ENCODE results near the gene B3GALT5. TPM values are rescaled to one million over a fixed set of nuclear protein-coding genes. Genes with fewer than 3 reads are reported as not detected.

Gene B3GALT5
- polyA plus RNA-seq, 1 donor (not counting 4 experiments of a cell fraction or from before 2014, with no cell fraction given), result not detected

DNA sequence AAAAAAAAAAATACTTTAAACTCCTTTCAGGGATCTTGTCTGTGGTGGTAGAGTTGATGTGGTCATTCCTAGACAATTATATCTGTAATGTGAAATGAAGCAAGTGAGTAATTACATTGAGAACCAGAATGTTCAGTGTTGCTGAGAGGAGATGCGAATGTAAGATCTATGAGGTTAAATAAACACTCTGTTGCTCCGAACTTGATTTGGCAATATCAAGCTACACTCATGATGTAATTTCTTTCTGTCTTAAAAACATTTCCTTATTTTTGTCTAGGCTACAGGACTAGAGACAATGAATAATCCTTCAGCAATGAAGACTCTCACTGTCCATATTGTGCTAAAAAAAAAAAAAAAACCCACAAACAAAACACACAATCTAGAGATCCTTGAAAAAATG lies 69.1 kb downstream of the B3GALT5 start:
- dilution Hi-C loops (cut with MboI; ENCODE audit: extremely low pct_ligation_motif_present, low sequenced_read_pairs), result no loop called here
- DNase-seq (ENCODE audit: low read depth, low spot score), result no peak
- Histone ChIP-seq H3K4me3 (ENCODE audit: control insufficient read depth in 2 of 3, extremely low read depth in 1 of 3, insufficient read depth in 2 of 3, low read depth in 1 of 3, low read length in 3 of 3) (no peak overlapping the region), H3K4me2 (ENCODE audit: control insufficient read depth, extremely low read depth, insufficient read depth, low read depth, low read length) (no peak overlapping the region), H3K27me3 (ENCODE audit: control insufficient read depth, extremely low read depth, insufficient read depth, low read length) (no peaks in the 10 kb centered on the region), H4K20me1 (ENCODE audit: control insufficient read depth, extremely low read depth, insufficient read depth, low read length) (no peaks in the 10 kb centered on the region), H3K27ac (ENCODE audit: control insufficient read depth, insufficient read depth, low read length) (no peak overlapping the region), H3K4me1 (ENCODE audit: control insufficient read depth, extremely low read depth, insufficient read depth, low read length) (no peaks in the 10 kb centered on the region), H3K9ac (ENCODE audit: control insufficient read depth, extremely low read depth, insufficient read depth, low read length) (no peak overlapping the region), H3K9me3 (ENCODE audit: control insufficient read depth, low read depth, low read length) (no peaks in the 10 kb centered on the region), H3K36me3 (ENCODE audit: control insufficient read depth in 2 of 2, extremely low read depth in 1 of 2, insufficient read depth in 2 of 2, low read length in 2 of 2) (no peaks in the 10 kb centered on the region), H3K9me1 (ENCODE audit: control insufficient read depth, extremely low read depth, insufficient read depth, low read length) (no peaks in the 10 kb centered on the region), H3K79me2 (ENCODE audit: control insufficient read depth, insufficient read depth, low read length) (no peaks in the 10 kb centered on the region), H2AFZ (ENCODE audit: control insufficient read depth, low read length) (no peak overlapping the region)
- FAIRE-seq, result no peak
- TF ChIP-seq, protein P1, sequence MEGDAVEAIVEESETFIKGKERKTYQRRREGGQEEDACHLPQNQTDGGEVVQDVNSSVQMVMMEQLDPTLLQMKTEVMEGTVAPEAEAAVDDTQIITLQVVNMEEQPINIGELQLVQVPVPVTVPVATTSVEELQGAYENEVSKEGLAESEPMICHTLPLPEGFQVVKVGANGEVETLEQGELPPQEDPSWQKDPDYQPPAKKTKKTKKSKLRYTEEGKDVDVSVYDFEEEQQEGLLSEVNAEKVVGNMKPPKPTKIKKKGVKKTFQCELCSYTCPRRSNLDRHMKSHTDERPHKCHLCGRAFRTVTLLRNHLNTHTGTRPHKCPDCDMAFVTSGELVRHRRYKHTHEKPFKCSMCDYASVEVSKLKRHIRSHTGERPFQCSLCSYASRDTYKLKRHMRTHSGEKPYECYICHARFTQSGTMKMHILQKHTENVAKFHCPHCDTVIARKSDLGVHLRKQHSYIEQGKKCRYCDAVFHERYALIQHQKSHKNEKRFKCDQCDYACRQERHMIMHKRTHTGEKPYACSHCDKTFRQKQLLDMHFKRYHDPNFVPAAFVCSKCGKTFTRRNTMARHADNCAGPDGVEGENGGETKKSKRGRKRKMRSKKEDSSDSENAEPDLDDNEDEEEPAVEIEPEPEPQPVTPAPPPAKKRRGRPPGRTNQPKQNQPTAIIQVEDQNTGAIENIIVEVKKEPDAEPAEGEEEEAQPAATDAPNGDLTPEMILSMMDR (optimal IDR thresholded peaks at IDR 0.05 in 1 of 3, IDR thresholded peaks at IDR 0.05 in 1 of 3, conservative IDR thresholded peaks at IDR 0.05 in 1 of 3; ENCODE audit: extremely low read depth in 1 of 3, insufficient read depth in 2 of 3, low read length in 3 of 3), result no peak
- no peak for TF ChIP-seq EZH2 (IDR thresholded peaks at IDR 0.05; ENCODE audit: low read length)

DNA sequence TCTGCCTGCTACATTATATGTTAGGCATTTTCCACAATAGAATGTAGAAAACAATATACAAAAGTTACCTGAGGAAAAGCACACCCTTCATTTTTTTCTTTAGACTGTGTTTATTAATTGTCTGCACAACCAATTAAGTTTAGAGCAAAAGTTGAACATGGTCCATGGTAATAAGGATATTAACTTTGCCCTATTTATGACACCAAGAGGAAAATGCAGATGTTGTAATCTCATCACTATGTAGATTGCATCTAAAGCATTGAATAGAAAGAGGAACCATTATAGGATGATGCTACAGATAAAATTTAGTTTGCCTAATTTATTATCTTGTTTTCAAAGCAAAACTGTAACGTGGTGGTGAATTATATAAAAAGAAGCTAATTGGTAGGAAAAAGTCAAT lies 72.5 kb downstream of the B3GALT5 start:
- Histone ChIP-seq H3K27me3 (ENCODE audit: control insufficient read depth, extremely low read depth, insufficient read depth, low read length) (no peaks in the 10 kb centered on the region), H3K9me1 (ENCODE audit: control insufficient read depth, extremely low read depth, insufficient read depth, low read length) (no peaks in the 10 kb centered on the region), H3K79me2 (ENCODE audit: control insufficient read depth, insufficient read depth, low read length) (no peaks in the 10 kb centered on the region), H4K20me1 (ENCODE audit: control insufficient read depth, extremely low read depth, insufficient read depth, low read length) (no peaks in the 10 kb centered on the region), H3K4me1 (ENCODE audit: control insufficient read depth, extremely low read depth, insufficient read depth, low read length) (no peaks in the 10 kb centered on the region), H3K36me3 (ENCODE audit: control insufficient read depth in 2 of 2, extremely low read depth in 1 of 2, insufficient read depth in 2 of 2, low read length in 2 of 2) (no peaks in the 10 kb centered on the region), H3K4me2 (ENCODE audit: control insufficient read depth, extremely low read depth, insufficient read depth, low read depth, low read length) (no peak overlapping the region), H3K27ac (ENCODE audit: control insufficient read depth, insufficient read depth, low read length) (no peak overlapping the region), H3K4me3 (ENCODE audit: control insufficient read depth in 2 of 3, extremely low read depth in 1 of 3, insufficient read depth in 2 of 3, low read depth in 1 of 3, low read length in 3 of 3) (no peak overlapping the region), H3K9ac (ENCODE audit: control insufficient read depth, extremely low read depth, insufficient read depth, low read length) (no peak overlapping the region), H3K9me3 (ENCODE audit: control insufficient read depth, low read depth, low read length) (no peaks in the 10 kb centered on the region), H2AFZ (ENCODE audit: control insufficient read depth, low read length) (no peak overlapping the region)
- dilution Hi-C loops (cut with MboI; ENCODE audit: extremely low pct_ligation_motif_present, low sequenced_read_pairs), result no loop called here
- DNase-seq (ENCODE audit: low read depth, low spot score) (no peak), FAIRE-seq (no peak)
- TF ChIP-seq, protein P1 (optimal IDR thresholded peaks at IDR 0.05 in 1 of 3, IDR thresholded peaks at IDR 0.05 in 1 of 3, conservative IDR thresholded peaks at IDR 0.05 in 1 of 3; ENCODE audit: extremely low read depth in 1 of 3, insufficient read depth in 2 of 3, low read length in 3 of 3), result no peak
- TF ChIP-seq EZH2 (IDR thresholded peaks at IDR 0.05; ENCODE audit: low read length), result no peak
